ENCODE data around the gene ETV6. TPM values are rescaled to one million over a fixed set of nuclear protein-coding genes. Genes with fewer than 3 reads are reported as not detected.

Gene ETV6
- total RNA-seq, 2 experiments from 2014 or later, result 17.1 to 19.3 TPM

GRCh38 chr12:11916113-11916512 is 266.6 kb downstream of the ETV6 start:
- POLR2A ChIA-PET, result interaction anchor here (0.5 to 0.9 kb wide), 2 partner anchors 36 to 73 kb away, joined by 3 to 4 read pairs; no protein-coding TSS in a partner anchor
- H3K9me2 ChIP-seq (ENCODE audit: insufficient read depth, low read length), result no peaks in the 10 kb centered on the region
- H2AFZ ChIP-seq (ENCODE audit: low read length), result no peak overlapping the region
- no peak overlapping the region for H3K4me3 ChIP-seq (ENCODE audit: low read depth, low read length, poor library complexity, severe bottlenecking)
- no peak overlapping the region for H3K4me2 ChIP-seq (ENCODE audit: low read length)
- H4K20me1 ChIP-seq (ENCODE audit: insufficient read depth, low read length), result no peaks in the 10 kb centered on the region
- no peaks in the 10 kb centered on the region for H3K4me1 ChIP-seq (ENCODE audit: insufficient read depth, low read length, poor library complexity, severe bottlenecking)
- CTCF ChIA-PET (ENCODE audit: unreplicated experiment), result no interaction called here
- intact Hi-C loops (cut with micrococcal nuclease; ENCODE audit: unreplicated experiment), result no loop called here
- H3K27ac ChIP-seq (ENCODE audit: low read depth, low read length, poor library complexity, severe bottlenecking), result no peak overlapping the region
- H3K79me2 ChIP-seq (ENCODE audit: insufficient read depth, low read depth, low read length), result no peaks in the 10 kb centered on the region
- no TSS peak for BruUV-seq (replicated peaks)
- no peaks in the 10 kb centered on the region for H3K36me3 ChIP-seq (ENCODE audit: insufficient read depth, low read length)
- DNase-seq (ENCODE audit: low spot score), result no peak
- no peaks in the 10 kb centered on the region for H3K9me3 ChIP-seq (ENCODE audit: low read length)
- TF ChIP-seq CTCF (conservative IDR thresholded peaks at IDR 0.05; ENCODE audit: low read length) (no peak), EZH2phosphoT487 (IDR thresholded peaks at IDR 0.05; ENCODE audit: borderline replicate concordance, low read depth, low read length) (no peak)

- no peaks in the 10 kb centered on the region for H3K36me3 ChIP-seq (ENCODE audit: insufficient read depth, low read length)
- ChIA-PET POLR2A (interaction anchor here (0.9 to 1.0 kb wide), 2 partner anchors 74 to 189 kb away, joined by 4 to 6 read pairs; no protein-coding TSS in a partner anchor), CTCF (ENCODE audit: unreplicated experiment) (no interaction called here)
- no peaks in the 10 kb centered on the region for H3K79me2 ChIP-seq (ENCODE audit: insufficient read depth, low read depth, low read length)
- no peaks in the 10 kb centered on the region for H4K20me1 ChIP-seq (ENCODE audit: insufficient read depth, low read length)
- no peak overlapping the region for H3K4me2 ChIP-seq (ENCODE audit: low read length)
- no peak for DNase-seq (ENCODE audit: low spot score)
- no peak for TF ChIP-seq EZH2phosphoT487 (IDR thresholded peaks at IDR 0.05; ENCODE audit: borderline replicate concordance, low read depth, low read length)
- TF ChIP-seq CTCF (conservative IDR thresholded peaks at IDR 0.05; ENCODE audit: low read length), result no peak
- intact Hi-C loops (cut with micrococcal nuclease; ENCODE audit: unreplicated experiment), result no loop called here
- BruUV-seq (replicated peaks), result no TSS peak
- no peak overlapping the region for H3K4me3 ChIP-seq (ENCODE audit: low read depth, low read length, poor library complexity, severe bottlenecking)
- no peaks in the 10 kb centered on the region for H3K9me2 ChIP-seq (ENCODE audit: insufficient read depth, low read length)
- no peak overlapping the region for H2AFZ ChIP-seq (ENCODE audit: low read length)
- no peaks in the 10 kb centered on the region for H3K4me1 ChIP-seq (ENCODE audit: insufficient read depth, low read length, poor library complexity, severe bottlenecking)
- H3K27ac ChIP-seq (ENCODE audit: low read depth, low read length, poor library complexity, severe bottlenecking), result no peak overlapping the region
- H3K9me3 ChIP-seq (ENCODE audit: low read length), result no peaks in the 10 kb centered on the region
These were observed 267.3 kb downstream of the ETV6 start for GRCh38 chr12:11916771-11917170.

GRCh38 chr12:11917501-11917900 is 268.0 kb downstream of the ETV6 start:
- TF ChIP-seq EZH2phosphoT487 (IDR thresholded peaks at IDR 0.05; ENCODE audit: borderline replicate concordance, low read depth, low read length), result no peak
- TF ChIP-seq CTCF (conservative IDR thresholded peaks at IDR 0.05; ENCODE audit: low read length), result no peak
- POLR2A ChIA-PET, result interaction anchor here (1.0 kb wide), 1 partner anchor 190 kb away, joined by 6 read pairs; no protein-coding TSS in a partner anchor
- intact Hi-C loops (cut with micrococcal nuclease; ENCODE audit: unreplicated experiment), result no loop called here

More at GRCh38 chr12:11917501-11917900, 268.0 kb downstream of the ETV6 start:
- no peak for DNase-seq (ENCODE audit: low spot score)
- Histone ChIP-seq H3K9me3 (ENCODE audit: low read length) (no peaks in the 10 kb centered on the region), H3K4me2 (ENCODE audit: low read length) (no peak overlapping the region), H3K36me3 (ENCODE audit: insufficient read depth, low read length) (no peaks in the 10 kb centered on the region), H3K27ac (ENCODE audit: low read depth, low read length, poor library complexity, severe bottlenecking) (no peak overlapping the region), H3K9me2 (ENCODE audit: insufficient read depth, low read length) (no peaks in the 10 kb centered on the region), H2AFZ (ENCODE audit: low read length) (no peak overlapping the region), H4K20me1 (ENCODE audit: insufficient read depth, low read length) (no peaks in the 10 kb centered on the region), H3K79me2 (ENCODE audit: insufficient read depth, low read depth, low read length) (no peaks in the 10 kb centered on the region), H3K4me3 (ENCODE audit: low read depth, low read length, poor library complexity, severe bottlenecking) (no peak overlapping the region), H3K4me1 (ENCODE audit: insufficient read depth, low read length, poor library complexity, severe bottlenecking) (peaks cover 3% of the 10 kb centered on the region)
- no TSS peak for BruUV-seq (replicated peaks)
- CTCF ChIA-PET (ENCODE audit: unreplicated experiment), result no interaction called here
